ENCODE data around the gene MAPKBP1. TPM values are rescaled to one million over a fixed set of nuclear protein-coding genes. Genes with fewer than 3 reads are reported as not detected.

MAPKBP1 gene
- total and polyA plus RNA-seq, 2 of the 8 experiments (the other 6 are each of a cell fraction or from before 2014, with no cell fraction given), result 4.3 to 11.3 TPM

- H3K9me3 ChIP-seq (ENCODE audit: insufficient read depth in 2 of 2, low read depth in 1 of 2, low read length in 1 of 2), result no peaks in the 10 kb centered on the region
- no peak overlapping the region for H3K23ac ChIP-seq (ENCODE audit: insufficient read length)
- H3K56ac ChIP-seq (replicated peaks; ENCODE audit: insufficient read length, low read depth, low read length), result no peak overlapping the region
- H3K4me2 ChIP-seq (ENCODE audit: insufficient read depth in 1 of 2, low read depth in 2 of 2, low read length in 2 of 2), result no peak overlapping the region
- H2AK5ac ChIP-seq (ENCODE audit: low read depth, low read length), result no peak overlapping the region
- H3K4me1 ChIP-seq (replicated peaks in 1 of 4; ENCODE audit: control insufficient read depth in 3 of 4, insufficient read depth in 4 of 4, low read length in 3 of 4), result no peaks in the 10 kb centered on the region; a peak in 1 of 7 replicates
- H3K27ac ChIP-seq (ENCODE audit: low read depth, low read length), result no peak overlapping the region
- no peak overlapping the region for H3K9ac ChIP-seq (replicated peaks in 1 of 4; ENCODE audit: extremely low read depth in 1 of 4, low read depth in 3 of 4, low read length in 3 of 4)
- WGBS, 2 experiments (ENCODE audit: extremely low coverage in 1 of 2, insufficient coverage in 1 of 2, insufficient read length in 1 of 2, insufficient replicate concordance in 2 of 2, low coverage in 1 of 2, low lambda C conversion rate in 2 of 2, missing lambda C conversion rate in 1 of 2), result 88% methylated on average over 8 of the region's 8 CpGs; no CpG with 5 or more reads in 1 of the 2 experiments
- ChIA-PET CTCF (ENCODE audit: partially characterized antibody) (interaction anchor here (0.7 to 3.5 kb wide), 5 partner anchors 12 to 183 kb away, joined by 3 to 20 read pairs (median 4); partner anchors contain the start of gene MAPKBP1), POLR2A (ENCODE audit: partially characterized antibody) (interaction anchor here (1.1 kb wide), 1 partner anchor 9 kb away, joined by 3 read pairs; no protein-coding TSS in a partner anchor)
- no peaks in the 10 kb centered on the region for H3K79me1 ChIP-seq (ENCODE audit: low read depth, low read length)
- H4K20me1 ChIP-seq (replicated peaks in 1 of 2; ENCODE audit: control insufficient read depth in 1 of 2, insufficient read depth in 2 of 2, low read length in 2 of 2), result peaks cover 0 to 3% of the 10 kb centered on the region in 2 experiments
- TF ChIP-seq TAF7 (optimal IDR thresholded peaks at IDR 0.05; ENCODE audit: borderline replicate concordance, low read depth, low read length), result no peak
- TF ChIP-seq ZNF274 (IDR thresholded peaks at IDR 0.05; ENCODE audit: borderline replicate concordance, extremely low read depth, low read length), result no peak
- TF ChIP-seq SP4 (IDR thresholded peaks at IDR 0.05; ENCODE audit: low read length), result no peak
- TF ChIP-seq BRCA1 (IDR thresholded peaks at IDR 0.05; ENCODE audit: low read depth, low read length), result no peak
- no peak for TF ChIP-seq RXRA (IDR thresholded peaks at IDR 0.05; ENCODE audit: insufficient read depth, low read depth, low read length)
- no peaks in the 10 kb centered on the region for H3K23me2 ChIP-seq (ENCODE audit: low read depth, low read length)
- H2BK20ac ChIP-seq (ENCODE audit: low read length), result no peak overlapping the region
- no peak overlapping the region for H2BK120ac ChIP-seq (replicated peaks; ENCODE audit: low read depth, low read length)
- no peak for FAIRE-seq
- H2BK15ac ChIP-seq (ENCODE audit: low read length), result no peak overlapping the region
- no peak overlapping the region for H3K18ac ChIP-seq (ENCODE audit: extremely low read depth, low read length)
- H3K4me3 ChIP-seq (ENCODE audit: extremely low read depth in 1 of 4, insufficient read depth in 2 of 4, low read depth in 3 of 4, low read length in 4 of 4), result no peak overlapping the region
- H2BK5ac ChIP-seq (ENCODE audit: low read depth, low read length), result no peak overlapping the region
- DNase-seq (ENCODE audit: low read depth in 1 of 2, low spot score in 2 of 2), result no peak
- no peak overlapping the region for H2BK12ac ChIP-seq (ENCODE audit: low read depth, low read length)
- H4K5ac ChIP-seq (ENCODE audit: insufficient read length, low read depth, low read length), result no peak overlapping the region
- no peak overlapping the region for H4K91ac ChIP-seq (replicated peaks; ENCODE audit: insufficient read length, low read length)
- no peak overlapping the region for H3K14ac ChIP-seq (ENCODE audit: insufficient read length)
- H3K27me3 ChIP-seq (replicated peaks in 1 of 4; ENCODE audit: control insufficient read depth in 3 of 4, extremely low read depth in 1 of 4, insufficient read depth in 3 of 4, low read length in 3 of 4), result no peaks in the 10 kb centered on the region
- no peak overlapping the region for H3K4ac ChIP-seq (replicated peaks; ENCODE audit: insufficient read length, low read depth, low read length)
- H2AFZ ChIP-seq (ENCODE audit: low read length), result no peak overlapping the region
- H3K79me2 ChIP-seq (ENCODE audit: control insufficient read depth in 1 of 2, insufficient read depth in 2 of 2, low read length in 2 of 2), result no peaks in the 10 kb centered on the region
- no peak overlapping the region for H4K8ac ChIP-seq (ENCODE audit: extremely low read depth, insufficient read depth, low read length)
- no peaks in the 10 kb centered on the region for H3K36me3 ChIP-seq (ENCODE audit: control insufficient read depth in 2 of 4, insufficient read depth in 4 of 4, low read length in 3 of 4)
Observed at GRCh38 chr15:41873711-41874110, 99.4 kb downstream of the MAPKBP1 start.

Data from H1 (cell line).